Prostate gland (tissue), 2 donors: ENCODE results near the gene CACNA1D. TPM values are rescaled to one million over a fixed set of nuclear protein-coding genes. Genes with fewer than 3 reads are reported as not detected.

Experiments used
- DNase-seq: peaks from one replicate; pipeline ENCODE4 v3.0.0-alpha.2; 2019; ENCODE audit warnings: low spot score
- H3K27ac ChIP-seq, 2 donors: fragments of 200-600 bp; sonication (generic); 2 replicates each; pipeline ENCODE4 v1.5.1; 2017 to 2019
- H3K27me3 ChIP-seq: fragments of 200-600 bp; sonication (generic); replicated peaks from 2 replicates; pipeline ENCODE4 v1.5.1; 2019; ENCODE audit not compliant: insufficient read depth
- H3K36me3 ChIP-seq, 2 donors: fragments of 200-600 bp; sonication (generic); 1 replicate in 1 of 2; 2 replicates in 1 of 2; pipeline versions ENCODE4 v1.5.1 to v1.8.1; 2017 to 2019
- H3K4me1 ChIP-seq: fragments of 200-600 bp; sonication (generic); replicated peaks from 2 replicates; pipeline ENCODE4 v1.5.1; 2019
- H3K4me3 ChIP-seq, 2 donors: fragments of 200-600 bp; sonication (generic); 2 replicates each; pipeline ENCODE4 v1.5.1; 2017 to 2019
- H3K9me3 ChIP-seq: fragments of 200-600 bp; sonication (generic); 2 replicates; pipeline ENCODE4 v1.5.1; 2017
- CTCF ChIP-seq, 4 experiments: fragments of 200-600 bp in 2 of 4; fragments of 450-650 bp in 2 of 4; sonication (generic) in 2 of 4; IDR thresholded peaks; 1 replicate in 3 of 4; 2 replicates in 1 of 4; pipeline ENCODE4 v1.5.1; 2016 to 2019; ENCODE audit warnings: antibody characterized with exemption in 4 of 4, mild to moderate bottlenecking in 2 of 4, moderate library complexity in 2 of 4
- POLR2A ChIP-seq: fragments of 450-650 bp; IDR thresholded peaks from one replicate; pipeline ENCODE4 v1.6.1; 2016; ENCODE audit warnings: antibody characterized with exemption, mild to moderate bottlenecking
- POLR2AphosphoS5 ChIP-seq: sonication (generic); formaldehyde crosslinking; IDR thresholded peaks from one replicate; pipeline ENCODE4 v1.6.1; 2017; ENCODE audit warnings: antibody characterized with exemption
- WGBS: methylation state at CpG from one replicate; pipeline ENCODE4 v1.1.5; 2018; 5-methylcytosine and 5-hydroxymethylcytosine counted together
- intact Hi-C: fragments of 100-400 bp; cut with DNase I; formaldehyde crosslinking; loops from one replicate; pipeline ENCODE4 v1.14.2; 2022
- total RNA-seq, 2 donors: library from RNA; depleted of rRNA; stranded (reverse); fragments of >200 nt; gene quantifications; one replicate each; pipeline ENCODE4 v1.1.0, GENCODE V29; 2016

Gene CACNA1D
- total RNA-seq, 2 donors from 2014 or later = 15.5 to 45.1 TPM

- no peak overlapping the region for H3K27ac ChIP-seq
- H3K27me3 ChIP-seq = no peaks in the 10 kb centered on the region
- no peaks in the 10 kb centered on the region for H3K36me3 ChIP-seq
- no peaks in the 10 kb centered on the region for H3K4me1 ChIP-seq
- H3K4me3 ChIP-seq = no peak overlapping the region
- H3K9me3 ChIP-seq = no peaks in the 10 kb centered on the region
- TF ChIP-seq CTCF (IDR thresholded peaks at IDR 0.05) = no peak
- no peak for TF ChIP-seq POLR2AphosphoS5
- TF ChIP-seq POLR2A = no peak
- WGBS = 88% methylated on average over 4 of the region's 4 CpGs
- intact Hi-C loops = no loop called here
- no peak for DNase-seq
Observed at GRCh38 chr3:53700441-53700840, 206.0 kb downstream of the CACNA1D start.

- H3K4me1 ChIP-seq = no peaks in the 10 kb centered on the region
- no peaks in the 10 kb centered on the region for H3K9me3 ChIP-seq
- H3K27ac ChIP-seq = no peak overlapping the region
- no peak overlapping the region for H3K4me3 ChIP-seq
- no peaks in the 10 kb centered on the region for H3K27me3 ChIP-seq
- TF ChIP-seq POLR2A = no peak
- no peak for TF ChIP-seq CTCF (IDR thresholded peaks at IDR 0.05)
- TF ChIP-seq POLR2AphosphoS5 = no peak
- WGBS = 87% methylated on average over 14 of the region's 14 CpGs
- no peak for DNase-seq
- intact Hi-C loops = no loop called here
- no peaks in the 10 kb centered on the region for H3K36me3 ChIP-seq
Observed at GRCh38 chr3:53702776-53703530, 208.5 kb downstream of the CACNA1D start.

GRCh38 chr3:53703630-53704362 is 209.4 kb downstream of the CACNA1D start:
- H3K9me3 ChIP-seq = no peaks in the 10 kb centered on the region
- no peaks in the 10 kb centered on the region for H3K4me1 ChIP-seq
- 86% methylated on average over 14 of the region's 14 CpGs for WGBS
- no peaks in the 10 kb centered on the region for H3K27me3 ChIP-seq
- no peak overlapping the region for H3K4me3 ChIP-seq
- intact Hi-C loops = no loop called here
- TF ChIP-seq CTCF (IDR thresholded peaks at IDR 0.05) (no peak), POLR2AphosphoS5 (no peak), POLR2A (no peak)
- H3K36me3 ChIP-seq = no peaks in the 10 kb centered on the region
- H3K27ac ChIP-seq = no peak overlapping the region
- no peak for DNase-seq

DNA sequence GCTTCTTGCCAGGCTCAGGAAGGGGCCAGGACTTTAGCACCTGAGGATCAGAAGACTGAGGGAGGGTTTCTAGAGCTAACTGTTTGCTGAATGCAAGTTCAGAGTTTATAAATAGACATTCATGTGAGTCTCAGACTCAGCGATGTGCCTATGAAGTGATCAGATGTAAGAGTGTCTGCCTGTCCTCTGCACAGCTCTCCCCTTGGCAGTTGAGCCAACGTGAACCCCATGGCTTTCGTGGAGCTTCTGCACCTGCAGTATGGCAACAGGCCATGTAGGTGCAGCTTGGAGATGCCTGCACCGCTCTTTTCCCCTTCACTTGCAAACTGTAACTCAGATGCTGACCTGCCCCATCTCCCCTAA is 209.9 kb downstream of the CACNA1D start:
- no peaks in the 10 kb centered on the region for H3K36me3 ChIP-seq
- no peak overlapping the region for H3K27ac ChIP-seq
- H3K27me3 ChIP-seq = no peaks in the 10 kb centered on the region
- H3K4me1 ChIP-seq = no peaks in the 10 kb centered on the region
- TF ChIP-seq POLR2A = no peak
- TF ChIP-seq CTCF (IDR thresholded peaks at IDR 0.05) = no peak
- TF ChIP-seq POLR2AphosphoS5 = no peak
- 85% methylated on average over 4 of the region's 4 CpGs for WGBS
- intact Hi-C loops = no loop called here
- no peaks in the 10 kb centered on the region for H3K9me3 ChIP-seq
- H3K4me3 ChIP-seq = no peak overlapping the region
- no peak for DNase-seq
